SU-DHL-6 (cell line): ENCODE data around the gene FOXK2.

Experiments
- CTCF ChIP-seq: fragments of 200-600 bp; sonication (generic); IDR thresholded peaks from one replicate; pipeline ENCODE4 v1.5.1; 2017; ENCODE audit warnings: antibody characterized with exemption, mild to moderate bottlenecking, low read length, moderate library complexity; ENCODE audit not compliant: insufficient read depth, poor library complexity, severe bottlenecking
- EZH2phosphoT487 ChIP-seq: fragments of 200-600 bp; sonication (generic), shearing (Covaris generic); conservative IDR thresholded peaks from 2 replicates; pipeline ENCODE4 v1.6.1; 2018; ENCODE audit warnings: mild to moderate bottlenecking, antibody characterized with exemption, low read length, moderate library complexity, mixed read lengths

GRCh38 chr17:82545071-82545462 is 25.5 kb downstream of the FOXK2 start:
- TF ChIP-seq CTCF (no peak), EZH2phosphoT487 (no peak)
